HG02885 (cell line): Measurements from ENCODE around the gene KNG1.
A peak's percentile ranks its signal among the peaks of the same experiment; 100 is the strongest.
"Not testable (repeated sequence)": the region's sequence is repeated elsewhere in the genome, so short reads cannot be mapped to it uniquely, and the experiment has no call there.

Experiments
- ATAC-seq: cut with Tn5 transposase; IDR thresholded peaks from one replicate; pipeline ENCODE4 v1.9.1; 2021; ENCODE audit warnings: mild to moderate bottlenecking; ENCODE audit not compliant: unreplicated experiment, poor library complexity

Gene KNG1

GRCh38 chr3:186717039-186717457 is at the start of gene KNG1:
KNG1 (plus strand) TSS chr3:186717359; CDS start chr3:186717543, 184 bp downstream.
- no peak for ATAC-seq

- no peak for ATAC-seq
Observed at GRCh38 chr3:186668426-186668825, 48.7 kb upstream of the KNG1 start.

GRCh38 chr3:186669378-186670084 is 47.6 kb upstream of the KNG1 start:
- no peak for ATAC-seq

DNA sequence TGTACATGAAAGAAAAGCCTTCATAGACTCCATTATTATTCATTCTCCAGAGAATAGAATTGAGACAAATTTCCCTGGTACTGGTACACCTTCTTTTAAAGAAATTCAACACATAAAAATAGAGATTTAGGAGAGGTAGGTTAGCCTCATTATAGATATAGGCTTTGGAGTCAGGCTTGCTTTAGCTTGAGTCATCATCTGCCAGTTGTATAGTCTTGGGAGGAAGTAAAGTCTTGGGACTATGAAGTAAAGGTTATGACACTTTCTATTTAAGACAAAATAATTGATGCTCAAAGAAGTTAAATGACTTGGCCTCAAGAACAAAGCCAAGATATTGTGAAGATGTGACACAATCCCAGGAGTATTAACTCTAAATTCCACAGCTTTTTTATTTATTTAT is 47.0 kb upstream of the KNG1 start:
- ATAC-seq = no peak

- no peak for ATAC-seq
Observed at GRCh38 chr3:186671051-186671450, 46.1 kb upstream of the KNG1 start.

DNA sequence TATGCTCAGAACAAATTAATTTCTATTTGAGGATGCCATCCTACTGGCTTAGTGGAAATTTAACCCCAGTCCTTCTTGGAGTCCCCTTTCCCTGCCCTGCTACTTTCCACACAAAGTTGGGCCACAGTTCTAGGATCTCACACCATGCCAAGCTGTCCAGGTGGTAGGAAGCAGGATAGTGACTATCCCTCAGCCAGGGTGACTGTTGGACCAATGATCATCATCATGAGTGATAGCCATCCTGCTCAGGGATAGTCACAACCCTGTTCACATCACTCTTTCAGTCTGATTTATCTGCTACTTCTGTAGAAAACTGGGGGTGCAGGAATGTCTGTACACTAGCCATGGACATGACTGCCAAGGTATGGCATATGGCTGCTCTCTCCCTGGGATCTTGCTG is 38.6 kb upstream of the KNG1 start:
- ATAC-seq = no peak

GRCh38 chr3:186679151-186679550 is 38.0 kb upstream of the KNG1 start:
- ATAC-seq = no peak

DNA sequence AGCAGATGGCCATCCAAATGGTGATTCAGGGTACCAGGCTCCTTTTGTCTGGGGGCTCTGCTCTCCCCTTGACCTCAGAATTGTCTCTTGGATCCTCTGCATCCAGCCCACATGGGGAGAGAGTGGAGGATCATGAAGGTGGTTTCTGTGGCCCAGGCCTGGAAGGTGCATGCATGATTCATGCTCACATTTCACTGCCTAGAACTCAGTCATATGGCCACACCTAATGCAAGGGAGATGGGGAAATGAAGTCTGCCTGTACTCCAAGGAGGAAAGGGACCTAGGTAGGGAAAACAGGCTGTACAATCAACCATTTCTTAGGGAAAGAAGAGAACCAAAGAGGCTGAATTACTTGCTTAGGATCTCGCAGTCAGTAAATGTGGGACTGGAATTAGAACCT is 36.3 kb upstream of the KNG1 start:
- no peak for ATAC-seq

DNA sequence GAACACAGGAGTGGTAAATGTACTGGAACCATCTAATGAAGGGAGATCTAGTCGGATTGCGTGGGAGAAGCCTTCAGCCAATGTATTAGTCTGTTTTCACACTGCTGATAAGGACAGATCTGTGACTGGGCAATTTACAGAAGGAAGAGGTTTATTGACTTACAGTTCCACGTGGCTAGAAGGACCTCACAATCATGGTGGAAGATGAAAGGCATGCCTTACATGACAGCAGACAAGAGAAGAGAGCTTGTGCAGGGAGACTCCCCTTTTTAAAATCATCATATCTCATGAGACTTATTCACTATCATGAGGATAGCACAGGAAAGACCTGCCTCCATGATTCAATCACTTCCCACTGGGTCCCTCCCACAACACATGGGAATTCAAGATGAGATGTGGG is 34.3 kb upstream of the KNG1 start:
- ATAC-seq = no peak

- no peak for ATAC-seq
Observed at GRCh38 chr3:186683979-186684378, 33.2 kb upstream of the KNG1 start.

GRCh38 chr3:186686475-186686874 is 30.7 kb upstream of the KNG1 start:
- ATAC-seq = not testable (repeated sequence)

- ATAC-seq = no peak
Observed at GRCh38 chr3:186687120-186687651, 30.0 kb upstream of the KNG1 start.

GRCh38 chr3:186690304-186690703 is 26.9 kb upstream of the KNG1 start:
- ATAC-seq = not testable (repeated sequence)

- no peak for ATAC-seq
Observed at GRCh38 chr3:186691676-186692075, 25.5 kb upstream of the KNG1 start.

DNA sequence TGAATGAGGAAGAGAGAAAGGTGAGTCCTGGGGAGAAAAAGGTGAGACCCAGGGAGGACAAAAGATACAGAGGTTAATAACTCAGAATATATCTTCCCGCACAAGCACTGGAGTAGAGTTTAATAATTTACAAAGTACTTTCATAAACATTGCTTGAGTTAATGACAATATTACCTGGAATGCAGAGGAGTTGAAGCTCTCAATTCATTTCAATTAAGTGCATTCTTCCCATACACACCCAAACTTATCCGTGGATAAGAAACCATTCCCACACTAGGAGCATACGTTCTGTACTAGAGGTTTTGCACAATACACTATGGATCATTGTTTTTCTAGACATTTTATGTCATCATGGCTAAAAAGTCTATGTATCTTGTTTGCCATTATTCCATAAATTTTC is 23.3 kb upstream of the KNG1 start:
- no peak for ATAC-seq

DNA sequence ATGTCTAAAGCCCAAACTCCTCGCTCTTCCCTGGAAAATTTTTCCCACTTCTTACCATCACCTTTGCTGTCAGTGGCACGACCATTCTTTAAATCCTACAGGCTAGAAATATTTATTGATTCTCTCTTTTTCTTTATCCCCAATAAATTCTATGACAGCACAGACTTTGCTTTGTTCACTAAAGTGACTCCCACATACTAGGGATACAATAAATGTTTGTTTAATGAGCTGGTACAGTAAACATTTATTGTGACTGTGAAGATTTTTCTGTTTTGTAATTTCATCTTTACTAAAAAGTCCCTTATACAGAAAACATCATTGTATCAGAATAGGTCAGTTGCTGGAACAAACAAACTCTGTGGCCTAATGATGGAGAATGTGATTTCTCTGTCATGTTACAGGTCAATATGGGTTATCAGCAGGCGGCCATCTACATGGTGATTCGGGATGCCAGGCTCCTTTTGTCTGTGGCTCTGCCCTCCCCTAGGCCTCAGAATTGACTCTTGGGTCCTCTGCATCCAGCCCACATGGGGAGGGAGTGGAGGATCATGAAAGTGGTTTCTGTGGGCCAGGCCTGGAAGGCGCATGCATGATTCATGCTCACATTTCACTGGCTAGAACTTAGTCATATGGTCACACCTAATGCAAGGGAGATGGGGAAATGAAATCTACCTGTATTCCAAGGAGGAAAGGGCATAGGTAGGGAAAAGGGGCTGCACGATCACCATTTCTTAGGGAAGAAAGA is 22.7 kb upstream of the KNG1 start:
- no peak for ATAC-seq

DNA sequence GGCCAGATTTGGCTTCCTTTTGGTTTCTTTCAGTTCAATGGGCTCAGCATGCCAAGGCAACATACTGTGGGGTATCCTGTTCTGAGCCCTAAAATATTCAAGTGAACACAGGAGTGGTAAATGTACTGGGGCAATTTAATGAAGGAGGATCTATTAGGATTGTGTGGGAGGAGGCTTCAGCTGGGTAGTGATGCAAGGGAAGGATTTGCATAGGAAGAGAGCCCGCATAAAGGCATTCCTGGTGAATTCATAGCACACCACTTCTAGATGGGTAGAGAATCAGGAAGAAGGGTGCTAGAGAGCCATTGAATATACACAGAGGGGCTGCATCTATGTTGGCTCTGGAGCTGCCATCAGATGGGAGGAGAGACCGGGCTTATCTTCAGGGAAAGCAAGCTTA is 20.6 kb upstream of the KNG1 start:
- ATAC-seq = no peak

DNA sequence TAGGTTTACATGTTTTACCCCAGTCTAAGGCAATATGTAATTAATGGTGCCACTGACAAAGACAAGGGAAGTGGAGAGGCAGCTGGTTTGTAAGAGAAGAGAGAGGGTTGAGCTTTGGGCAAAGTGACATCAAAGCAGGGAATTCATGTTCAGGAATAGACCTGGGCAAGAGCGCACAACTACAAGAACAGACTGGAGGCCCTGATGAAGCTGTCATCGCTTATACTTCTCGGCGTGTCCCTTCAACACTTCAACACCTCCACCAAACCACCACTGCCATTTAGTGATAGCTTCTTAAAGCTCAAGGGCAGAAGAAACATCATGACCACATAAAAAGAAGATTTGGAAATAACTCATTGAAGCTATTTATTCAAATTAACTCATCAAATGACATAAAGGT is 19.6 kb upstream of the KNG1 start:
- ATAC-seq = no peak

- ATAC-seq = peak; percentile 57
Observed at GRCh38 chr3:186700267-186700666, 16.9 kb upstream of the KNG1 start.

GRCh38 chr3:186702451-186702850 is 14.7 kb upstream of the KNG1 start:
- ATAC-seq = not testable (repeated sequence)

GRCh38 chr3:186705882-186706780 is 11.0 kb upstream of the KNG1 start:
- ATAC-seq = peak; percentile 51
